HCT116 (cell line): ENCODE results near the gene RBM47. TPM values are rescaled to one million over a fixed set of nuclear protein-coding genes. Genes with fewer than 3 reads are reported as not detected.

Experiments
- ATAC-seq: fragments of 200-7000 bp; cut with Tn5 transposase; 2 replicates; pipeline ENCODE4 v1.9.1; 2020; ENCODE audit warnings: mild to moderate bottlenecking, moderate library complexity
- BruUV-seq: library from RNA; stranded (reverse); fragments of 400-500 nt; replicated peaks from 2 replicates; lab custom pipeline; 2021; lab: Mats Ljungman, UMichigan
- CTCF ChIA-PET: fragments of 300-600 bp; sonication (Branson Sonifier 250); formaldehyde crosslinking; loops from one replicate; lab custom pipeline; 2021; ENCODE audit warnings: antibody characterized with exemption; lab: Charles Lee
- POLR2A ChIA-PET: fragments of 300-600, 350-600 bp; sonication (Branson Sonifier 250); formaldehyde crosslinking; loops from one replicate; lab custom pipeline; 2021; ENCODE audit warnings: antibody characterized with exemption; lab: Charles Lee
- RAD21 ChIA-PET, 2 experiments: fragments of 300-600 bp; sonication (Branson Sonifier 250); formaldehyde crosslinking; loops; one replicate each; lab custom pipeline; 2023; ENCODE audit warnings: low total read pairs in 2 of 2; ENCODE audit not compliant: uncharacterized antibody in 2 of 2, unreplicated experiment in 2 of 2, low non-redundant PET in 1 of 2; lab: Charles Lee
- DNase-seq: peaks from one replicate; pipeline ENCODE4 v3.0.0-alpha.2; 2010; ENCODE audit warnings: low read depth, low spot score
- H2AFZ ChIP-seq: fragments of 200-600 bp; shearing (Covaris generic), sonication (generic); 2 replicates; pipeline ENCODE4 v1.6.1; 2017; ENCODE audit warnings: low read depth, mixed run types, mixed read lengths, antibody characterized with exemption, low read length; ENCODE audit not compliant: poor library complexity, severe bottlenecking
- H3K27ac ChIP-seq: 2 replicates; pipeline ENCODE4 v1.5.1; 2012; ENCODE audit warnings: low read depth, low read length
- H3K27me3 ChIP-seq: fragments of 200-600 bp; sonication (generic); 2 replicates; pipeline ENCODE4 v1.6.1; 2016; ENCODE audit warnings: mixed run types, low read length, mixed read lengths; ENCODE audit not compliant: insufficient read depth
- H3K36me3 ChIP-seq, 2 experiments: fragments of 200-500 bp in 1 of 2; fragments of 200-600 bp in 1 of 2; sonication (Bioruptor generic) in 1 of 2; sonication (generic) in 1 of 2; 2 replicates each; pipeline versions ENCODE4 v1.5.1 to v1.6.1; 2014 to 2016; ENCODE audit warnings: low read length in 2 of 2, inconsistent platforms in 1 of 2, mixed read lengths in 1 of 2, mixed run types in 1 of 2; ENCODE audit not compliant: insufficient read depth in 2 of 2, control insufficient read depth in 1 of 2
- H3K4me1 ChIP-seq, 2 experiments: fragments of 200-600 bp in 1 of 2; sonication (generic) in 1 of 2; 2 replicates each; pipeline versions ENCODE4 v1.5.1 to v1.6.1; 2012 to 2017; ENCODE audit warnings: low read length in 2 of 2, inconsistent platforms in 1 of 2, mild to moderate bottlenecking in 1 of 2, mixed read lengths in 1 of 2, mixed run types in 1 of 2, moderate library complexity in 1 of 2; ENCODE audit not compliant: insufficient read depth in 2 of 2, control insufficient read depth in 1 of 2
- H3K4me2 ChIP-seq: fragments of 200-600 bp; sonication (generic); 2 replicates; pipeline ENCODE4 v1.6.1; 2017; ENCODE audit warnings: mixed run types, low read length, mixed read lengths
- H3K4me3 ChIP-seq, 2 experiments: fragments of 200-600 bp in 1 of 2; sonication (generic) in 1 of 2; replicated peaks in 1 of 2; 2 replicates each; pipeline ENCODE4 v1.5.1; 2011 to 2016; ENCODE audit warnings: low read length in 2 of 2, control low read depth in 1 of 2, low read depth in 1 of 2, mild to moderate bottlenecking in 1 of 2, mixed read lengths in 1 of 2, mixed run types in 1 of 2
- H3K79me2 ChIP-seq: fragments of 200-600 bp; sonication (generic); 2 replicates; pipeline ENCODE4 v1.6.1; 2017; ENCODE audit warnings: mild to moderate bottlenecking, mixed run types, low read length, moderate library complexity, mixed read lengths; ENCODE audit not compliant: insufficient read depth
- H3K9ac ChIP-seq: fragments of 200-600 bp; sonication (generic); 2 replicates; pipeline ENCODE4 v1.6.1; 2016; ENCODE audit warnings: low read length, mixed read lengths
- H3K9me2 ChIP-seq: fragments of 200-600 bp; sonication (generic), shearing (Covaris generic); 2 replicates; pipeline ENCODE4 v1.6.1; 2017; ENCODE audit warnings: mixed run types, mild to moderate bottlenecking, moderate library complexity; ENCODE audit not compliant: insufficient read depth
- H3K9me3 ChIP-seq, 2 experiments: fragments of 200-500 bp in 1 of 2; fragments of 200-600 bp in 1 of 2; sonication (Bioruptor generic) in 1 of 2; sonication (generic) in 1 of 2; 2 replicates each; pipeline ENCODE4 v1.6.1; 2014 to 2017; ENCODE audit warnings: low read length in 2 of 2, mixed read lengths in 2 of 2, inconsistent platforms in 1 of 2, low read depth in 1 of 2, mild to moderate bottlenecking in 1 of 2, mixed run types in 1 of 2, moderate library complexity in 1 of 2; ENCODE audit not compliant: control insufficient read depth in 1 of 2, insufficient read depth in 1 of 2
- H4K20me1 ChIP-seq: fragments of 200-600 bp; sonication (generic), shearing (Covaris generic); 2 replicates; pipeline ENCODE4 v1.6.1; 2017; ENCODE audit warnings: mixed run types, mild to moderate bottlenecking, moderate library complexity; ENCODE audit not compliant: insufficient read depth
- CBX3 ChIP-seq: IDR thresholded peaks from 2 replicates; pipeline ENCODE4 v1.6.1; 2012; ENCODE audit warnings: low read depth
- CEBPB ChIP-seq: IDR thresholded peaks from 2 replicates; pipeline ENCODE4 v1.6.1; 2012; ENCODE audit warnings: low read depth
- EGR1 ChIP-seq: IDR thresholded peaks from 2 replicates; pipeline ENCODE4 v1.6.1; 2012; ENCODE audit warnings: low read depth
- ELF1 ChIP-seq: IDR thresholded peaks from 2 replicates; pipeline ENCODE4 v1.6.1; 2012; ENCODE audit warnings: low read depth, borderline replicate concordance
- EZH2phosphoT487 ChIP-seq: fragments of 200-600 bp; IDR thresholded peaks from 2 replicates; pipeline ENCODE4 v1.6.1; 2018; ENCODE audit warnings: antibody characterized with exemption, borderline replicate concordance
- FOSL1 ChIP-seq: IDR thresholded peaks from 2 replicates; pipeline ENCODE4 v1.6.1; 2012; ENCODE audit warnings: low read depth
- JUND ChIP-seq: IDR thresholded peaks from 2 replicates; pipeline ENCODE4 v1.6.1; 2012
- MAX ChIP-seq: IDR thresholded peaks from 2 replicates; pipeline ENCODE4 v1.6.1; 2012
- POLR2A ChIP-seq: IDR thresholded peaks from 2 replicates; pipeline ENCODE4 v1.7.0; 2011; ENCODE audit warnings: borderline replicate concordance; ENCODE audit not compliant: insufficient read depth, insufficient read length; ENCODE audit errors: extremely low read depth
- POLR2AphosphoS5 ChIP-seq: IDR thresholded peaks from 2 replicates; pipeline ENCODE4 v1.6.1; 2011; ENCODE audit warnings: mild to moderate bottlenecking, low read depth, low read length, moderate library complexity
- RAD21 ChIP-seq: IDR thresholded peaks from 2 replicates; pipeline ENCODE4 v1.6.1; 2012; ENCODE audit warnings: low read depth, mild to moderate bottlenecking
- SP1 ChIP-seq: IDR thresholded peaks from 2 replicates; pipeline ENCODE4 v1.6.1; 2012; ENCODE audit warnings: low read depth
- YY1 ChIP-seq: IDR thresholded peaks from 2 replicates; pipeline ENCODE4 v1.6.1; 2011; ENCODE audit warnings: low read length, low read depth, moderate library complexity, mild to moderate bottlenecking; ENCODE audit not compliant: insufficient replicate concordance; ENCODE audit errors: extremely low read depth
- ZBTB33 ChIP-seq: IDR thresholded peaks from 2 replicates; pipeline ENCODE4 v1.6.1; 2011; ENCODE audit warnings: mild to moderate bottlenecking, low read length, moderate library complexity; ENCODE audit not compliant: insufficient replicate concordance; ENCODE audit errors: extremely low read depth
- ZFX ChIP-seq: fragments of 450-650 bp; IDR thresholded peaks from 2 replicates; pipeline ENCODE4 v1.6.1; 2017
- intact Hi-C: fragments of 100-400 bp; cut with micrococcal nuclease; formaldehyde crosslinking; loops from 2 replicates; pipeline ENCODE4 v1.10.0; 2022
- total RNA-seq: library from RNA; stranded (reverse); gene quantifications from one replicate; pipeline ENCODE4 v1.2.1, GENCODE V29; 2021; ENCODE audit not compliant: unreplicated experiment
- TF ChIP-seq, protein P1 (sequence below): IDR thresholded peaks from 2 replicates; pipeline ENCODE4 v1.6.1; 2012
- TF ChIP-seq, protein P2 (sequence below): IDR thresholded peaks from 2 replicates; pipeline ENCODE4 v1.6.1; 2012; ENCODE audit warnings: low read depth

The RBM47 gene
- total RNA-seq, 1 experiment from 2014 or later = 22.2 TPM

DNA sequence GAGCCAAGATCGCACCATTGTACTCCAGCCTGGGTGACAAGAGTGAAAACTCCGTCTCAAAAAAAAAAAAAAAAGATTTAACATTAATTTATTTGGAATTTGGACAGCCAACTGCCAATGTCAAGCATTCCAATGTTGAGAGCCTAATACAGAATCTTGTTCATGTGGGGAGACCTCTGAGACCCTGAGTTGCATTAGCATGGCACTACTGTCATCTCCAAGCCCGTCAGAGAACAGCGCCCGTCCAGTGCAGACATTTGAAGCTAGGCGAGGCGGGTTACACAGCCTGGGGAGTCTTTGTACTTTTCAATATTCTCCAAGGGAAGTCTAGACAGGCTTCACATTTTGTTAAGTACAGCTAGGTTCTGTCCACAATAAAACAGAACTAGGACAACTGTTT lies 167.8 kb downstream of the RBM47 start:
- CTCF ChIA-PET = no interaction called here
- ATAC-seq (no peak), DNase-seq (no peak)
- POLR2A ChIA-PET = no interaction called here
- Histone ChIP-seq H2AFZ (no peak overlapping the region), H3K9me3 (no peaks in the 10 kb centered on the region), H3K27ac (no peak overlapping the region), H3K36me3 (no peaks in the 10 kb centered on the region), H3K79me2 (no peaks in the 10 kb centered on the region), H3K4me1 (no peaks in the 10 kb centered on the region), H3K9me2 (no peaks in the 10 kb centered on the region), H3K4me3 (no peak overlapping the region), H3K4me2 (no peak overlapping the region), H4K20me1 (no peaks in the 10 kb centered on the region), H3K27me3 (no peaks in the 10 kb centered on the region), H3K9ac (no peak overlapping the region)
- BruUV-seq = no TSS peak
- RAD21 ChIA-PET = no interaction called here
- intact Hi-C loops = no loop called here
- TF ChIP-seq, protein P1, sequence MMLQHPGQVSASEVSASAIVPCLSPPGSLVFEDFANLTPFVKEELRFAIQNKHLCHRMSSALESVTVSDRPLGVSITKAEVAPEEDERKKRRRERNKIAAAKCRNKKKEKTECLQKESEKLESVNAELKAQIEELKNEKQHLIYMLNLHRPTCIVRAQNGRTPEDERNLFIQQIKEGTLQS = no peak
- TF ChIP-seq FOSL1 = no peak
- TF ChIP-seq EGR1 = no peak
- no peak for TF ChIP-seq ZBTB33
- TF ChIP-seq CBX3 = no peak
- TF ChIP-seq SP1 = no peak
- TF ChIP-seq ELF1 = no peak
- TF ChIP-seq ZFX = no peak
- no peak for TF ChIP-seq POLR2A
- no peak for TF ChIP-seq MAX

- ChIA-PET CTCF (no interaction called here), RAD21 (no interaction called here), POLR2A (no interaction called here)
- Histone ChIP-seq H3K4me2 (no peak overlapping the region), H3K4me3 (no peak overlapping the region), H3K79me2 (no peaks in the 10 kb centered on the region), H3K27me3 (no peaks in the 10 kb centered on the region), H3K9ac (no peak overlapping the region), H3K9me2 (no peaks in the 10 kb centered on the region), H3K4me1 (no peaks in the 10 kb centered on the region), H3K36me3 (no peaks in the 10 kb centered on the region), H3K9me3 (no peaks in the 10 kb centered on the region), H2AFZ (no peak overlapping the region), H4K20me1 (no peaks in the 10 kb centered on the region), H3K27ac (no peak overlapping the region)
- ATAC-seq (no peak), DNase-seq (no peak)
- no TSS peak for BruUV-seq
- intact Hi-C loops = no loop called here
- TF ChIP-seq SP1 (no peak), POLR2AphosphoS5 (no peak), JUND (no peak), ZFX (no peak), CEBPB (no peak), YY1 (no peak), EZH2phosphoT487 (no peak), RAD21 (no peak), FOSL1 (no peak), CBX3 (no peak), POLR2A (no peak)
- TF ChIP-seq, protein P2, sequence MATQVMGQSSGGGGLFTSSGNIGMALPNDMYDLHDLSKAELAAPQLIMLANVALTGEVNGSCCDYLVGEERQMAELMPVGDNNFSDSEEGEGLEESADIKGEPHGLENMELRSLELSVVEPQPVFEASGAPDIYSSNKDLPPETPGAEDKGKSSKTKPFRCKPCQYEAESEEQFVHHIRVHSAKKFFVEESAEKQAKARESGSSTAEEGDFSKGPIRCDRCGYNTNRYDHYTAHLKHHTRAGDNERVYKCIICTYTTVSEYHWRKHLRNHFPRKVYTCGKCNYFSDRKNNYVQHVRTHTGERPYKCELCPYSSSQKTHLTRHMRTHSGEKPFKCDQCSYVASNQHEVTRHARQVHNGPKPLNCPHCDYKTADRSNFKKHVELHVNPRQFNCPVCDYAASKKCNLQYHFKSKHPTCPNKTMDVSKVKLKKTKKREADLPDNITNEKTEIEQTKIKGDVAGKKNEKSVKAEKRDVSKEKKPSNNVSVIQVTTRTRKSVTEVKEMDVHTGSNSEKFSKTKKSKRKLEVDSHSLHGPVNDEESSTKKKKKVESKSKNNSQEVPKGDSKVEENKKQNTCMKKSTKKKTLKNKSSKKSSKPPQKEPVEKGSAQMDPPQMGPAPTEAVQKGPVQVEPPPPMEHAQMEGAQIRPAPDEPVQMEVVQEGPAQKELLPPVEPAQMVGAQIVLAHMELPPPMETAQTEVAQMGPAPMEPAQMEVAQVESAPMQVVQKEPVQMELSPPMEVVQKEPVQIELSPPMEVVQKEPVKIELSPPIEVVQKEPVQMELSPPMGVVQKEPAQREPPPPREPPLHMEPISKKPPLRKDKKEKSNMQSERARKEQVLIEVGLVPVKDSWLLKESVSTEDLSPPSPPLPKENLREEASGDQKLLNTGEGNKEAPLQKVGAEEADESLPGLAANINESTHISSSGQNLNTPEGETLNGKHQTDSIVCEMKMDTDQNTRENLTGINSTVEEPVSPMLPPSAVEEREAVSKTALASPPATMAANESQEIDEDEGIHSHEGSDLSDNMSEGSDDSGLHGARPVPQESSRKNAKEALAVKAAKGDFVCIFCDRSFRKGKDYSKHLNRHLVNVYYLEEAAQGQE = no peak
These were observed 168.6 kb downstream of the RBM47 start for GRCh38 chr4:40461062-40461461.
